Stimulated activated naive B cell treated with anti-CD40 and anti-IgM and Interleukin-4, amounts not matched to agents 10 μg/mL and 1 μg/mL and 100 μg/mL, for 72 hours (primary cell): Measurements from ENCODE around the gene MYORG.
A peak's percentile ranks its signal among the peaks of the same experiment; 100 is the strongest.

Experiments
- ATAC-seq, 2 donors: fragments of 150-1000 bp; cut with Tn5 transposase; replicated peaks; 2 replicates each; pipeline ENCODE4 v1.10.0; 2021; ENCODE audit warnings: moderate library complexity in 1 of 2
- DNase-seq: peaks from one replicate; pipeline ENCODE4 v3.0.0; 2021
- H3K27ac Mint-ChIP-seq: one replicate; pipeline ENCODE4 v1.8.0; 2022; ENCODE audit warnings: mild to moderate bottlenecking, mixed read lengths
- H3K27me3 Mint-ChIP-seq, 2 donors: one replicate each; pipeline ENCODE4 v1.8.0; 2022; ENCODE audit warnings: mixed read lengths in 2 of 2
- H3K36me3 Mint-ChIP-seq, 2 donors: one replicate each; pipeline ENCODE4 v1.8.0; 2022; ENCODE audit warnings: mixed read lengths in 2 of 2, mild to moderate bottlenecking in 1 of 2
- H3K4me1 Mint-ChIP-seq, 2 donors: one replicate each; pipeline ENCODE4 v1.8.0; 2022; ENCODE audit warnings: mixed read lengths in 2 of 2, mild to moderate bottlenecking in 1 of 2
- H3K4me3 Mint-ChIP-seq, 2 donors: one replicate each; pipeline ENCODE4 v1.8.0; 2022; ENCODE audit warnings: mild to moderate bottlenecking in 2 of 2, mixed read lengths in 2 of 2, moderate library complexity in 1 of 2
- H3K9me3 Mint-ChIP-seq, 2 donors: one replicate each; pipeline ENCODE4 v1.8.0; 2022; ENCODE audit warnings: mixed read lengths in 2 of 2, mild to moderate bottlenecking in 1 of 2

Gene MYORG

GRCh38 chr9:34398875-34399274 is 22.2 kb upstream of the MYORG start:
- no peak for DNase-seq
- ATAC-seq, result no peak
- peaks cover 29 to 44% of the 10 kb centered on the region in 2 donors for H3K36me3 Mint-ChIP-seq
- H3K9me3 Mint-ChIP-seq, result no peaks in the 10 kb centered on the region
- H3K27me3 Mint-ChIP-seq, result no peaks in the 10 kb centered on the region
- no peaks in the 10 kb centered on the region for H3K4me1 Mint-ChIP-seq
- H3K27ac Mint-ChIP-seq, result no peak overlapping the region
- H3K4me3 Mint-ChIP-seq, result no peak overlapping the region

GRCh38 chr9:34396276-34397214 is 19.8 kb upstream of the MYORG start:
- Mint-ChIP-seq H3K27me3 (peaks cover under 1 to 5% of the 10 kb centered on the region in 2 donors), H3K4me3 (no peak overlapping the region), H3K27ac (no peak overlapping the region), H3K4me1 (no peaks in the 10 kb centered on the region), H3K36me3 (peaks cover 16 to 27% of the 10 kb centered on the region in 2 donors), H3K9me3 (no peaks in the 10 kb centered on the region)
- ATAC-seq (no peak), DNase-seq (no peak)

GRCh38 chr9:34392511-34392910 is 15.8 kb upstream of the MYORG start:
- H3K9me3 Mint-ChIP-seq, result no peaks in the 10 kb centered on the region
- H3K27me3 Mint-ChIP-seq, result peaks cover 7 to 21% of the 10 kb centered on the region in 2 donors
- H3K36me3 Mint-ChIP-seq, result no peaks in the 10 kb centered on the region
- H3K27ac Mint-ChIP-seq, result no peak overlapping the region
- ATAC-seq (no peak), DNase-seq (no peak)
- H3K4me3 Mint-ChIP-seq, result no peak overlapping the region
- H3K4me1 Mint-ChIP-seq, result no peaks in the 10 kb centered on the region

GRCh38 chr9:34387239-34387638 is 10.5 kb upstream of the MYORG start:
- H3K4me1 Mint-ChIP-seq, result peaks cover 0 to 8% of the 10 kb centered on the region in 2 donors
- no peak for ATAC-seq
- no peak overlapping the region for H3K27ac Mint-ChIP-seq

GRCh38 chr9:34386656-34387055 is 10.0 kb upstream of the MYORG start:
- Mint-ChIP-seq H3K4me1 (peaks cover under 1 to 8% of the 10 kb centered on the region in 2 donors), H3K4me3 (no peak overlapping the region), H3K27me3 (peaks cover 11 to 21% of the 10 kb centered on the region in 2 donors), H3K9me3 (no peaks in the 10 kb centered on the region), H3K36me3 (no peaks in the 10 kb centered on the region), H3K27ac (no peak overlapping the region)
- ATAC-seq (no peak), DNase-seq (no peak)

More at GRCh38 chr9:34387239-34387638, 10.5 kb upstream of the MYORG start:
- Mint-ChIP-seq H3K36me3 (no peaks in the 10 kb centered on the region), H3K4me3 (no peak overlapping the region), H3K27me3 (peaks cover 11 to 21% of the 10 kb centered on the region in 2 donors), H3K9me3 (no peaks in the 10 kb centered on the region)
- no peak for DNase-seq

- peaks cover 5 to 16% of the 10 kb centered on the region in 2 donors for H3K4me1 Mint-ChIP-seq
- H3K36me3 Mint-ChIP-seq, result no peaks in the 10 kb centered on the region
- peaks cover 10 to 21% of the 10 kb centered on the region in 2 donors for H3K27me3 Mint-ChIP-seq
- H3K9me3 Mint-ChIP-seq, result no peaks in the 10 kb centered on the region
- DNase-seq (no peak), ATAC-seq (no peak)
- H3K4me3 Mint-ChIP-seq, result no peak overlapping the region
- no peak overlapping the region for H3K27ac Mint-ChIP-seq
These were observed 9.0 kb upstream of the MYORG start for GRCh38 chr9:34385561-34386230.

- Mint-ChIP-seq H3K9me3 (no peaks in the 10 kb centered on the region), H3K27ac (no peak overlapping the region), H3K27me3 (peaks cover 10 to 21% of the 10 kb centered on the region in 2 donors), H3K4me1 (peaks cover 13 to 26% of the 10 kb centered on the region in 2 donors), H3K4me3 (no peak overlapping the region), H3K36me3 (no peaks in the 10 kb centered on the region)
- no peak for DNase-seq
- ATAC-seq, result no peak
These were observed 7.9 kb upstream of the MYORG start for GRCh38 chr9:34384368-34385165.

- no peaks in the 10 kb centered on the region for H3K36me3 Mint-ChIP-seq
- DNase-seq (no peak), ATAC-seq (no peak)
- H3K4me3 Mint-ChIP-seq, result no peak overlapping the region
- no peak overlapping the region for H3K27ac Mint-ChIP-seq
- H3K4me1 Mint-ChIP-seq, result peaks cover 18 to 32% of the 10 kb centered on the region in 2 donors
- H3K27me3 Mint-ChIP-seq, result peaks cover 10 to 20% of the 10 kb centered on the region in 2 donors
- H3K9me3 Mint-ChIP-seq, result no peaks in the 10 kb centered on the region
These were observed 7.2 kb upstream of the MYORG start for GRCh38 chr9:34383904-34384303.

GRCh38 chr9:34382879-34383278 is 6.2 kb upstream of the MYORG start:
- Mint-ChIP-seq H3K36me3 (no peaks in the 10 kb centered on the region), H3K9me3 (no peaks in the 10 kb centered on the region), H3K27me3 (peaks cover 10 to 13% of the 10 kb centered on the region in 2 donors), H3K4me3 (no peak overlapping the region), H3K27ac (no peak overlapping the region), H3K4me1 (peaks cover 18 to 32% of the 10 kb centered on the region in 2 donors)
- DNase-seq (no peak), ATAC-seq (no peak)

- H3K4me3 Mint-ChIP-seq, result no peak overlapping the region
- H3K4me1 Mint-ChIP-seq, result peaks cover 19 to 32% of the 10 kb centered on the region in 2 donors
- no peaks in the 10 kb centered on the region for H3K36me3 Mint-ChIP-seq
- peaks cover 9 to 10% of the 10 kb centered on the region in 2 donors for H3K27me3 Mint-ChIP-seq
- H3K9me3 Mint-ChIP-seq, result no peaks in the 10 kb centered on the region
- H3K27ac Mint-ChIP-seq, result no peak overlapping the region
- no peak for DNase-seq
- ATAC-seq, result no peak
These were observed 5.4 kb upstream of the MYORG start for GRCh38 chr9:34382054-34382453.

GRCh38 chr9:34381323-34381722 is 4.6 kb upstream of the MYORG start:
- ATAC-seq, result no peak
- no peak for DNase-seq
- H3K36me3 Mint-ChIP-seq, result no peaks in the 10 kb centered on the region
- H3K4me3 Mint-ChIP-seq, result peak overlapping the region; percentile 85 to 89
- peaks cover 9 to 10% of the 10 kb centered on the region in 2 donors for H3K27me3 Mint-ChIP-seq
- no peaks in the 10 kb centered on the region for H3K9me3 Mint-ChIP-seq
- H3K27ac Mint-ChIP-seq, result peak overlapping the region; percentile 39
- peaks cover 20 to 33% of the 10 kb centered on the region in 2 donors for H3K4me1 Mint-ChIP-seq

GRCh38 chr9:34380511-34381315 is 4.0 kb upstream of the MYORG start:
- H3K9me3 Mint-ChIP-seq, result no peaks in the 10 kb centered on the region
- no peaks in the 10 kb centered on the region for H3K36me3 Mint-ChIP-seq
- H3K27me3 Mint-ChIP-seq, result peaks cover 9 to 10% of the 10 kb centered on the region in 2 donors
- H3K4me1 Mint-ChIP-seq, result peaks cover 25 to 39% of the 10 kb centered on the region in 2 donors
- DNase-seq (peak; percentile 45), ATAC-seq (peak; percentile 47 to 54)
- peak overlapping the region; percentile 68 for H3K27ac Mint-ChIP-seq
- H3K4me3 Mint-ChIP-seq, result peak overlapping the region; percentile 85 to 89

GRCh38 chr9:34380034-34380510 is 3.4 kb upstream of the MYORG start:
- peak overlapping the region; percentile 68 for H3K27ac Mint-ChIP-seq
- ATAC-seq, result no peak
- DNase-seq, result no peak
- peaks cover 25 to 39% of the 10 kb centered on the region in 2 donors for H3K4me1 Mint-ChIP-seq
- peak overlapping the region; percentile 85 to 89 for H3K4me3 Mint-ChIP-seq
- H3K9me3 Mint-ChIP-seq, result no peaks in the 10 kb centered on the region
- peaks cover 9 to 10% of the 10 kb centered on the region in 2 donors for H3K27me3 Mint-ChIP-seq
- H3K36me3 Mint-ChIP-seq, result no peaks in the 10 kb centered on the region
